HepG2 (cell line): ENCODE results near the gene ADARB2. TPM values are rescaled to one million over a fixed set of nuclear protein-coding genes. Genes with fewer than 3 reads are reported as not detected.

ENCODE experiments used
- ATAC-seq: fragments of 200-7000 bp; cut with Tn5 transposase; 3 replicates; pipeline ENCODE4 v1.9.1; 2020; ENCODE audit warnings: mild to moderate bottlenecking, moderate library complexity
- BruUV-seq: library from RNA; stranded (reverse); fragments of 400-500 nt; replicated peaks from 2 replicates; lab custom pipeline; 2021; lab: Mats Ljungman, UMichigan
- CTCF ChIA-PET: fragments of 300-600 bp; formaldehyde crosslinking; extraction: SDS; loops from one replicate; lab custom pipeline; 2021; ENCODE audit warnings: low total read pairs, inconsistent platforms, low intra/inter-chr PET ratio; lab: Yijun Ruan, JAX
- POLR2A ChIA-PET: fragments of 350-600 bp; sonication (Branson Sonifier 250); formaldehyde crosslinking; loops from one replicate; lab custom pipeline; 2020; ENCODE audit warnings: antibody characterized with exemption, inconsistent platforms; lab: Yijun Ruan, JAX
- DNase-seq: peaks from one replicate; pipeline ENCODE4 v3.0.0-alpha.2; 2015; ENCODE audit warnings: low spot score
- FAIRE-seq: peaks from 3 replicates; lab custom pipeline; 2011; peaks lifted over from hg19 to GRCh38; lab: Jason Lieb, UNC
- H2AFZ ChIP-seq: one replicate; pipeline ENCODE4 v1.6.1; 2011; ENCODE audit warnings: low read length, inconsistent platforms
- H3K27ac ChIP-seq: fragments of 300-600 bp; 3 replicates; pipeline ENCODE4 v1.8.0; 2011; ENCODE audit warnings: mixed run types, mild to moderate bottlenecking, mixed read lengths, low read length, inconsistent platforms; ENCODE audit not compliant: insufficient read depth; ENCODE audit errors: extremely low read length
- H3K27me3 ChIP-seq, 2 experiments: fragments of 200-600 bp in 1 of 2; 2 replicates in 1 of 2; 3 replicates in 1 of 2; pipeline versions ENCODE4 v1.6.0 to v1.8.0; 2011; ENCODE audit warnings: low read length in 2 of 2, mild to moderate bottlenecking in 2 of 2, moderate library complexity in 2 of 2, inconsistent platforms in 1 of 2; ENCODE audit not compliant: insufficient read depth in 2 of 2, control insufficient read depth in 1 of 2
- H3K36me3 ChIP-seq, 2 experiments: fragments of 200-600 bp in 1 of 2; replicated peaks in 1 of 2; 2 replicates in 1 of 2; 3 replicates in 1 of 2; pipeline versions ENCODE4 v1.5.1 to v1.8.0; 2011; ENCODE audit warnings: low read length in 2 of 2, inconsistent platforms in 1 of 2; ENCODE audit not compliant: insufficient read depth in 2 of 2, control insufficient read depth in 1 of 2
- H3K4me1 ChIP-seq: 2 replicates; pipeline ENCODE4 v1.5.1; 2012; ENCODE audit warnings: low read length, inconsistent platforms; ENCODE audit not compliant: insufficient read depth
- H3K4me2 ChIP-seq: 2 replicates; pipeline ENCODE4 v1.6.0; 2011; ENCODE audit warnings: low read depth, low read length, inconsistent platforms
- H3K4me3 ChIP-seq, 3 experiments: fragments of 200-600 bp in 1 of 3; sonication (generic), shearing (Covaris generic) in 1 of 3; replicated peaks in 1 of 3; 2 replicates each; pipeline ENCODE4 v1.5.1; 2011 to 2016; ENCODE audit warnings: low read length in 3 of 3, inconsistent platforms in 2 of 3, low read depth in 2 of 3, mild to moderate bottlenecking in 2 of 3, control low read depth in 1 of 3, mixed read lengths in 1 of 3; ENCODE audit not compliant: insufficient read depth in 1 of 3
- H3K79me2 ChIP-seq: one replicate; pipeline ENCODE4 v1.6.1; 2011; ENCODE audit warnings: low read length, inconsistent platforms; ENCODE audit not compliant: insufficient read depth
- H3K9ac ChIP-seq: 2 replicates; pipeline ENCODE4 v1.6.0; 2011; ENCODE audit warnings: mild to moderate bottlenecking, low read depth, low read length, inconsistent platforms; ENCODE audit not compliant: insufficient read depth
- H3K9me3 ChIP-seq: 2 replicates; pipeline ENCODE4 v1.5.1; 2012; ENCODE audit warnings: mild to moderate bottlenecking, low read length
- H4K20me1 ChIP-seq: 2 replicates; pipeline ENCODE4 v1.6.0; 2011; ENCODE audit warnings: inconsistent platforms, mild to moderate bottlenecking, low read length, moderate library complexity; ENCODE audit not compliant: insufficient read depth
- ATF7-NPFF ChIP-seq: sonication (generic); formaldehyde crosslinking; IDR thresholded peaks from 2 replicates; pipeline ENCODE4 v1.8.1; 2023; ENCODE audit warnings: mild to moderate bottlenecking, low read depth, missing genetic modification reagents, moderate library complexity
- EEA1 ChIP-seq: sonication (generic); formaldehyde crosslinking; IDR thresholded peaks from 2 replicates; pipeline ENCODE4 v1.5.1; 2020; ENCODE audit warnings: mild to moderate bottlenecking, missing genetic modification reagents, borderline replicate concordance
- GTF3A ChIP-seq: sonication (generic); formaldehyde crosslinking; conservative IDR thresholded peaks from 2 replicates; pipeline ENCODE4 v1.4.0; 2020; ENCODE audit warnings: mild to moderate bottlenecking, missing genetic modification reagents
- RCOR2 ChIP-seq: IDR thresholded peaks from 2 replicates; pipeline ENCODE4 v1.6.1; 2016; ENCODE audit warnings: missing biosample characterization, missing genetic modification reagents
- RFX3 ChIP-seq: IDR thresholded peaks from 2 replicates; pipeline ENCODE4 v1.6.1; 2016; ENCODE audit warnings: missing biosample characterization, missing genetic modification reagents
- ZMAT3 ChIP-seq: sonication (generic); formaldehyde crosslinking; conservative IDR thresholded peaks from 2 replicates; pipeline ENCODE4 v1.7.0; 2021; ENCODE audit warnings: missing genetic modification reagents
- ZNF17 ChIP-seq: sonication (generic); formaldehyde crosslinking; IDR thresholded peaks from 2 replicates; pipeline ENCODE4 v1.5.0; 2020; ENCODE audit warnings: mild to moderate bottlenecking, missing genetic modification reagents
- ZNF333 ChIP-seq: sonication (generic); formaldehyde crosslinking; IDR thresholded peaks from 2 replicates; pipeline ENCODE4 v1.4.0; 2020; ENCODE audit warnings: mild to moderate bottlenecking, missing genetic modification reagents, borderline replicate concordance
- ZNF558 ChIP-seq: sonication (generic); formaldehyde crosslinking; IDR thresholded peaks from 2 replicates; pipeline ENCODE4 v1.9.0; 2022; ENCODE audit warnings: mild to moderate bottlenecking, missing genetic modification reagents, borderline replicate concordance
- ZNF616 ChIP-seq: sonication (generic); formaldehyde crosslinking; IDR thresholded peaks from 2 replicates; pipeline ENCODE4 v1.5.0; 2020; ENCODE audit warnings: low read depth, mild to moderate bottlenecking, missing genetic modification reagents
- ZNF629 ChIP-seq: sonication (generic); formaldehyde crosslinking; conservative IDR thresholded peaks from 2 replicates; pipeline ENCODE4 v1.5.0; 2020; ENCODE audit warnings: missing genetic modification reagents
- WGBS: methylation state at CpG from one replicate; pipeline ENCODE4 v1.1.6; 2017; ENCODE audit warnings: low lambda C conversion rate; 5-methylcytosine and 5-hydroxymethylcytosine counted together
- in situ Hi-C: cut with HindIII; loops from 2 replicates; pipeline ENCODE4 v1.10.0; 2017; ENCODE audit warnings: low pct_unique_long_range_greater_than_20kb; ENCODE audit not compliant: extremely low pct_ligation_motif_present
- intact Hi-C: fragments of 100-400 bp; cut with micrococcal nuclease; formaldehyde crosslinking; loops from one replicate; pipeline ENCODE4 v1.10.0; 2022; ENCODE audit not compliant: unreplicated experiment
- polyA plus RNA-seq, 8 experiments: library from polyadenylated mRNA; depleted of rRNA in 3 of 8; stranded (reverse) in 7 of 8; unstranded in 1 of 8; fragments of >200 nt; fragmentation: Illumina TruSeq in 4 of 8; extraction: Trizol in 4 of 8; gene quantifications; 2 replicates each; pipeline versions ENCODE4 v1.2.1 to v1.2.3, GENCODE V29; 2011 to 2016; ENCODE audit warnings: low read depth in 4 of 8, missing spikeins in 1 of 8, mixed read lengths in 1 of 8; ENCODE audit not compliant: insufficient read depth in 1 of 8
- total RNA-seq, 5 experiments: library from RNA; depleted of rRNA; stranded (reverse); fragments of >200 nt; fragmentation: Illumina TruSeq; extraction: Trizol; gene quantifications; 2 replicates each; pipeline ENCODE4 v1.2.3, GENCODE V29; 2016; ENCODE audit warnings: low read depth in 1 of 5
- TF ChIP-seq, protein P1 (sequence below): IDR thresholded peaks from 2 replicates; pipeline ENCODE4 v1.6.1; 2016; ENCODE audit warnings: low read depth, missing genetic modification reagents, missing compliant biosample characterization
- TF ChIP-seq, protein P2 (sequence below): sonication (generic); formaldehyde crosslinking; IDR thresholded peaks from 2 replicates; pipeline ENCODE4 v1.4.0; 2020; ENCODE audit warnings: missing genetic modification reagents, borderline replicate concordance
- TF ChIP-seq, protein P3 (sequence below): sonication (generic); formaldehyde crosslinking; IDR thresholded peaks from 2 replicates; pipeline ENCODE4 v1.8.1; 2023; ENCODE audit warnings: missing genetic modification reagents, mild to moderate bottlenecking, borderline replicate concordance
- TF ChIP-seq, protein P4 (sequence below): sonication (generic); formaldehyde crosslinking; conservative IDR thresholded peaks from 2 replicates; pipeline ENCODE4 v1.4.0; 2020; ENCODE audit warnings: missing genetic modification reagents

The ADARB2 gene
- total and polyA plus RNA-seq, 2 of the 13 experiments (the other 11 are each of a cell fraction or from before 2014, with no cell fraction given) = not detected

DNA sequence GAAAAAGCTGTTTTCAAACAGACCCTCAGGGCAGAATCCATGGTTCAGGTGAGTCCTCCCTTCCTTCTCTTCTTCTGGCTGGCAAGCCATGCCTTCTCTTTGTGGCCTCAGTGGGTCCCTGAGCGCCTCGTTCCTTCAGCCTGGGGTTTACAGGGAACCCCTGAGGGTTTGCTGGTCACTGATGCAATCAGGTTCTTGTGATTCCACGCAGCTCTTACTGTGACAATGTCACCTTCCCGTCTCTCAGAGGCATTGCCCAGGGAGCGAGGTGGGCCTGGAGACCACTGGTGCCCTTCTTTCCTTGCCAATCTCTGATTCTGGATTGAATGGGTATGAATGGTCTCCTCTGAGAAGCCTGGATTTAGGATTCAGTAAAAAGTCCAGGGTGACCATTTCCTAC, 132.2 kb downstream of the ADARB2 start:
- no peaks in the 10 kb centered on the region for H3K4me1 ChIP-seq
- no peaks in the 10 kb centered on the region for H3K36me3 ChIP-seq
- no peaks in the 10 kb centered on the region for H4K20me1 ChIP-seq
- no peaks in the 10 kb centered on the region for H3K79me2 ChIP-seq
- WGBS = 0% methylated on average over 4 of the region's 5 CpGs
- no peak for ATAC-seq
- no peaks in the 10 kb centered on the region for H3K9me3 ChIP-seq
- POLR2A ChIA-PET = no interaction called here
- H2AFZ ChIP-seq = no peak overlapping the region
- no peak overlapping the region for H3K9ac ChIP-seq
- DNase-seq = no peak
- CTCF ChIA-PET = no interaction called here
- H3K27me3 ChIP-seq = peaks cover 3 to 57% of the 10 kb centered on the region in 2 experiments; a peak in 3 of 5 replicates
- H3K27ac ChIP-seq = no peak overlapping the region
- no peak overlapping the region for H3K4me2 ChIP-seq
- in situ Hi-C loops (no loop called here), intact Hi-C loops (no loop called here)
- no peak for FAIRE-seq
- BruUV-seq = no TSS peak
- H3K4me3 ChIP-seq = no peak overlapping the region
- no peak for TF ChIP-seq ATF7-NPFF
- TF ChIP-seq, protein P1, sequence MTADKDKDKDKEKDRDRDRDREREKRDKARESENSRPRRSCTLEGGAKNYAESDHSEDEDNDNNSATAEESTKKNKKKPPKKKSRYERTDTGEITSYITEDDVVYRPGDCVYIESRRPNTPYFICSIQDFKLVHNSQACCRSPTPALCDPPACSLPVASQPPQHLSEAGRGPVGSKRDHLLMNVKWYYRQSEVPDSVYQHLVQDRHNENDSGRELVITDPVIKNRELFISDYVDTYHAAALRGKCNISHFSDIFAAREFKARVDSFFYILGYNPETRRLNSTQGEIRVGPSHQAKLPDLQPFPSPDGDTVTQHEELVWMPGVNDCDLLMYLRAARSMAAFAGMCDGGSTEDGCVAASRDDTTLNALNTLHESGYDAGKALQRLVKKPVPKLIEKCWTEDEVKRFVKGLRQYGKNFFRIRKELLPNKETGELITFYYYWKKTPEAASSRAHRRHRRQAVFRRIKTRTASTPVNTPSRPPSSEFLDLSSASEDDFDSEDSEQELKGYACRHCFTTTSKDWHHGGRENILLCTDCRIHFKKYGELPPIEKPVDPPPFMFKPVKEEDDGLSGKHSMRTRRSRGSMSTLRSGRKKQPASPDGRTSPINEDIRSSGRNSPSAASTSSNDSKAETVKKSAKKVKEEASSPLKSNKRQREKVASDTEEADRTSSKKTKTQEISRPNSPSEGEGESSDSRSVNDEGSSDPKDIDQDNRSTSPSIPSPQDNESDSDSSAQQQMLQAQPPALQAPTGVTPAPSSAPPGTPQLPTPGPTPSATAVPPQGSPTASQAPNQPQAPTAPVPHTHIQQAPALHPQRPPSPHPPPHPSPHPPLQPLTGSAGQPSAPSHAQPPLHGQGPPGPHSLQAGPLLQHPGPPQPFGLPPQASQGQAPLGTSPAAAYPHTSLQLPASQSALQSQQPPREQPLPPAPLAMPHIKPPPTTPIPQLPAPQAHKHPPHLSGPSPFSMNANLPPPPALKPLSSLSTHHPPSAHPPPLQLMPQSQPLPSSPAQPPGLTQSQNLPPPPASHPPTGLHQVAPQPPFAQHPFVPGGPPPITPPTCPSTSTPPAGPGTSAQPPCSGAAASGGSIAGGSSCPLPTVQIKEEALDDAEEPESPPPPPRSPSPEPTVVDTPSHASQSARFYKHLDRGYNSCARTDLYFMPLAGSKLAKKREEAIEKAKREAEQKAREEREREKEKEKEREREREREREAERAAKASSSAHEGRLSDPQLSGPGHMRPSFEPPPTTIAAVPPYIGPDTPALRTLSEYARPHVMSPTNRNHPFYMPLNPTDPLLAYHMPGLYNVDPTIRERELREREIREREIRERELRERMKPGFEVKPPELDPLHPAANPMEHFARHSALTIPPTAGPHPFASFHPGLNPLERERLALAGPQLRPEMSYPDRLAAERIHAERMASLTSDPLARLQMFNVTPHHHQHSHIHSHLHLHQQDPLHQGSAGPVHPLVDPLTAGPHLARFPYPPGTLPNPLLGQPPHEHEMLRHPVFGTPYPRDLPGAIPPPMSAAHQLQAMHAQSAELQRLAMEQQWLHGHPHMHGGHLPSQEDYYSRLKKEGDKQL = no peak
- TF ChIP-seq, protein P2, sequence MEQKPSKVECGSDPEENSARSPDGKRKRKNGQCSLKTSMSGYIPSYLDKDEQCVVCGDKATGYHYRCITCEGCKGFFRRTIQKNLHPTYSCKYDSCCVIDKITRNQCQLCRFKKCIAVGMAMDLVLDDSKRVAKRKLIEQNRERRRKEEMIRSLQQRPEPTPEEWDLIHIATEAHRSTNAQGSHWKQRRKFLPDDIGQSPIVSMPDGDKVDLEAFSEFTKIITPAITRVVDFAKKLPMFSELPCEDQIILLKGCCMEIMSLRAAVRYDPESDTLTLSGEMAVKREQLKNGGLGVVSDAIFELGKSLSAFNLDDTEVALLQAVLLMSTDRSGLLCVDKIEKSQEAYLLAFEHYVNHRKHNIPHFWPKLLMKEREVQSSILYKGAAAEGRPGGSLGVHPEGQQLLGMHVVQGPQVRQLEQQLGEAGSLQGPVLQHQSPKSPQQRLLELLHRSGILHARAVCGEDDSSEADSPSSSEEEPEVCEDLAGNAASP (CRISPR knock-in tag) = no peak
- TF ChIP-seq ZNF17 (CRISPR knock-in tag) = no peak
- TF ChIP-seq ZMAT3 (CRISPR knock-in tag) = no peak
- TF ChIP-seq, protein P3, sequence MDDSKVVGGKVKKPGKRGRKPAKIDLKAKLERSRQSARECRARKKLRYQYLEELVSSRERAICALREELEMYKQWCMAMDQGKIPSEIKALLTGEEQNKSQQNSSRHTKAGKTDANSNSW = no peak
- no peak for TF ChIP-seq ZNF333 (CRISPR knock-in tag)
- TF ChIP-seq EEA1 = no peak
- TF ChIP-seq ZNF558 (CRISPR knock-in tag) = no peak
- TF ChIP-seq, protein P4, sequence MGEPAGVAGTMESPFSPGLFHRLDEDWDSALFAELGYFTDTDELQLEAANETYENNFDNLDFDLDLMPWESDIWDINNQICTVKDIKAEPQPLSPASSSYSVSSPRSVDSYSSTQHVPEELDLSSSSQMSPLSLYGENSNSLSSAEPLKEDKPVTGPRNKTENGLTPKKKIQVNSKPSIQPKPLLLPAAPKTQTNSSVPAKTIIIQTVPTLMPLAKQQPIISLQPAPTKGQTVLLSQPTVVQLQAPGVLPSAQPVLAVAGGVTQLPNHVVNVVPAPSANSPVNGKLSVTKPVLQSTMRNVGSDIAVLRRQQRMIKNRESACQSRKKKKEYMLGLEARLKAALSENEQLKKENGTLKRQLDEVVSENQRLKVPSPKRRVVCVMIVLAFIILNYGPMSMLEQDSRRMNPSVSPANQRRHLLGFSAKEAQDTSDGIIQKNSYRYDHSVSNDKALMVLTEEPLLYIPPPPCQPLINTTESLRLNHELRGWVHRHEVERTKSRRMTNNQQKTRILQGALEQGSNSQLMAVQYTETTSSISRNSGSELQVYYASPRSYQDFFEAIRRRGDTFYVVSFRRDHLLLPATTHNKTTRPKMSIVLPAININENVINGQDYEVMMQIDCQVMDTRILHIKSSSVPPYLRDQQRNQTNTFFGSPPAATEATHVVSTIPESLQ = no peak
- no peak for TF ChIP-seq GTF3A
- no peak for TF ChIP-seq RCOR2 (CRISPR knock-in tag)
- TF ChIP-seq ZNF616 = no peak
- TF ChIP-seq RFX3 (CRISPR knock-in tag) = no peak
- TF ChIP-seq ZNF629 (CRISPR knock-in tag) = no peak
